ENCODE data around the gene INSM2. TPM values are rescaled to one million over a fixed set of nuclear protein-coding genes. Genes with fewer than 3 reads are reported as not detected.

The INSM2 gene
- total RNA-seq, 1 experiment from 2014 or later = not detected

- 0 out of 2 replicates have a peak, but pooled peaks cover 3% of the 10 kb centered on the region for H3K9me2 ChIP-seq (ENCODE audit: insufficient read depth)
- no peaks in the 10 kb centered on the region for H3K36me3 ChIP-seq (ENCODE audit: control insufficient read depth in 1 of 2, insufficient read depth in 2 of 2, low read length in 2 of 2)
- H3K27ac ChIP-seq (ENCODE audit: low read depth, low read length) = no peak overlapping the region
- ATAC-seq (no peak), DNase-seq (ENCODE audit: low read depth, low spot score) (no peak)
- no TSS peak for BruUV-seq (replicated peaks)
- no peaks in the 10 kb centered on the region for H3K79me2 ChIP-seq (ENCODE audit: insufficient read depth, low read length)
- ChIA-PET RAD21 (ENCODE audit: low non-redundant PET in 1 of 2, low total read pairs in 2 of 2, uncharacterized antibody in 2 of 2, unreplicated experiment in 2 of 2) (no interaction called here), CTCF (no interaction called here), POLR2A (no interaction called here)
- H3K4me3 ChIP-seq (replicated peaks in 1 of 2; ENCODE audit: low read depth in 1 of 2, low read length in 2 of 2) = no peak overlapping the region
- no peak overlapping the region for H3K4me2 ChIP-seq (ENCODE audit: low read length)
- H4K20me1 ChIP-seq (ENCODE audit: insufficient read depth) = no peaks in the 10 kb centered on the region
- intact Hi-C loops (cut with micrococcal nuclease) = no loop called here
- no peak overlapping the region for H2AFZ ChIP-seq (ENCODE audit: low read depth, low read length, poor library complexity, severe bottlenecking)
- H3K9ac ChIP-seq (ENCODE audit: low read length) = no peak overlapping the region
- no peaks in the 10 kb centered on the region for H3K4me1 ChIP-seq (ENCODE audit: control insufficient read depth in 1 of 2, insufficient read depth in 2 of 2, low read length in 2 of 2)
- H3K27me3 ChIP-seq (ENCODE audit: insufficient read depth, low read length) = no peaks in the 10 kb centered on the region
- no peak for TF ChIP-seq YY1 (IDR thresholded peaks at IDR 0.05; ENCODE audit: extremely low read depth, insufficient replicate concordance, low read depth, low read length)
- no peak for TF ChIP-seq POLR2A (IDR thresholded peaks at IDR 0.05; ENCODE audit: borderline replicate concordance, extremely low read depth, insufficient read depth, insufficient read length)
- no peak for TF ChIP-seq MAX (IDR thresholded peaks at IDR 0.05)
- TF ChIP-seq ZNF274 (IDR thresholded peaks at IDR 0.05; ENCODE audit: low read depth, low read length) = no peak
- TF ChIP-seq FOSL1 (IDR thresholded peaks at IDR 0.05; ENCODE audit: low read depth) = no peak
- TF ChIP-seq REST (IDR thresholded peaks at IDR 0.05; ENCODE audit: low read depth) = no peak
- TF ChIP-seq ZBTB33 (IDR thresholded peaks at IDR 0.05; ENCODE audit: extremely low read depth, insufficient replicate concordance, low read length) = no peak
- TF ChIP-seq SP1 (IDR thresholded peaks at IDR 0.05; ENCODE audit: low read depth) = no peak
- no peak for TF ChIP-seq SRF (IDR thresholded peaks at IDR 0.05; ENCODE audit: low read depth)
- TF ChIP-seq CEBPB (IDR thresholded peaks at IDR 0.05; ENCODE audit: low read depth) = no peak
- no peak for TF ChIP-seq JUND (IDR thresholded peaks at IDR 0.05)
- TF ChIP-seq RAD21 (IDR thresholded peaks at IDR 0.05; ENCODE audit: low read depth) = no peak
- TF ChIP-seq ATF3 (IDR thresholded peaks at IDR 0.05) = no peak
- no peak for TF ChIP-seq EGR1 (IDR thresholded peaks at IDR 0.05; ENCODE audit: low read depth)
- TF ChIP-seq CBX3 (IDR thresholded peaks at IDR 0.05; ENCODE audit: low read depth) = no peak
- no peak for TF ChIP-seq ZFX (IDR thresholded peaks at IDR 0.05)
- TF ChIP-seq, protein P1, sequence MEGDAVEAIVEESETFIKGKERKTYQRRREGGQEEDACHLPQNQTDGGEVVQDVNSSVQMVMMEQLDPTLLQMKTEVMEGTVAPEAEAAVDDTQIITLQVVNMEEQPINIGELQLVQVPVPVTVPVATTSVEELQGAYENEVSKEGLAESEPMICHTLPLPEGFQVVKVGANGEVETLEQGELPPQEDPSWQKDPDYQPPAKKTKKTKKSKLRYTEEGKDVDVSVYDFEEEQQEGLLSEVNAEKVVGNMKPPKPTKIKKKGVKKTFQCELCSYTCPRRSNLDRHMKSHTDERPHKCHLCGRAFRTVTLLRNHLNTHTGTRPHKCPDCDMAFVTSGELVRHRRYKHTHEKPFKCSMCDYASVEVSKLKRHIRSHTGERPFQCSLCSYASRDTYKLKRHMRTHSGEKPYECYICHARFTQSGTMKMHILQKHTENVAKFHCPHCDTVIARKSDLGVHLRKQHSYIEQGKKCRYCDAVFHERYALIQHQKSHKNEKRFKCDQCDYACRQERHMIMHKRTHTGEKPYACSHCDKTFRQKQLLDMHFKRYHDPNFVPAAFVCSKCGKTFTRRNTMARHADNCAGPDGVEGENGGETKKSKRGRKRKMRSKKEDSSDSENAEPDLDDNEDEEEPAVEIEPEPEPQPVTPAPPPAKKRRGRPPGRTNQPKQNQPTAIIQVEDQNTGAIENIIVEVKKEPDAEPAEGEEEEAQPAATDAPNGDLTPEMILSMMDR (IDR thresholded peaks at IDR 0.05 in 2 of 3, conservative IDR thresholded peaks at IDR 0.05 in 1 of 3; ENCODE audit: borderline replicate concordance in 1 of 3, insufficient read depth in 1 of 3, low read depth in 2 of 3, low read length in 2 of 3) = no peak
- TF ChIP-seq TCF7L2 (IDR thresholded peaks at IDR 0.05; ENCODE audit: borderline replicate concordance, extremely low read depth, insufficient read depth, insufficient read length) = no peak
- TF ChIP-seq ELF1 (IDR thresholded peaks at IDR 0.05; ENCODE audit: borderline replicate concordance, low read depth) = no peak
- no peaks in the 10 kb centered on the region for H3K9me3 ChIP-seq (ENCODE audit: control insufficient read depth in 1 of 2, insufficient read depth in 1 of 2, low read depth in 1 of 2, low read length in 2 of 2)
Measured at GRCh38 chr14:35499180-35499579, 34.8 kb upstream of the INSM2 start.
